ENCODE measurements around the gene CLDN6. TPM values are rescaled to one million over a fixed set of nuclear protein-coding genes. Genes with fewer than 3 reads are reported as not detected.

The CLDN6 gene
- total and polyA plus RNA-seq, 2 experiments from 2014 or later: 148 to 344 TPM

GRCh38 chr16:3038256-3038655 is 20.3 kb upstream of the CLDN6 start:
- H3K4me3 ChIP-seq: no peak overlapping the region
- H3K36me3 ChIP-seq: no peaks in the 10 kb centered on the region
- no peak for DNase-seq (ENCODE audit: low read depth in 1 of 2, low spot score in 1 of 2)
- peaks cover 85% of the 10 kb centered on the region for H3K27me3 ChIP-seq
- H3K9me3 ChIP-seq (ENCODE audit: low read depth): no peaks in the 10 kb centered on the region
- TF ChIP-seq CTCF (IDR thresholded peaks at IDR 0.05; ENCODE audit: low read depth, low read length): no peak
- H3K4me1 ChIP-seq (ENCODE audit: low read depth): no peaks in the 10 kb centered on the region
- H3K27ac ChIP-seq: no peak overlapping the region

- no peak for TF ChIP-seq CTCF (IDR thresholded peaks at IDR 0.05; ENCODE audit: low read depth, low read length)
- Histone ChIP-seq H3K27me3 (peaks cover 90% of the 10 kb centered on the region), H3K4me1 (ENCODE audit: low read depth) (no peaks in the 10 kb centered on the region), H3K9me3 (ENCODE audit: low read depth) (no peaks in the 10 kb centered on the region), H3K36me3 (no peaks in the 10 kb centered on the region), H3K27ac (no peak within 1 kb of the TSS), H3K4me3 (no peak within 1 kb of the TSS)
- no peak for DNase-seq (ENCODE audit: low read depth in 1 of 2, low spot score in 1 of 2)
Observed at GRCh38 chr16:3036726-3037315, 18.8 kb upstream of the CLDN6 start, which contains the start of gene BICDL2. Gene BICDL2, minus strand, starts transcription at chr16:3036944. Its CDS starts 1,448 bp downstream, at chr16:3035496.

- Histone ChIP-seq H3K27me3 (peaks cover 86% of the 10 kb centered on the region), H3K36me3 (no peaks in the 10 kb centered on the region), H3K4me3 (no peak overlapping the region)
Observed at GRCh38 chr16:3035972-3036725, 18.2 kb upstream of the CLDN6 start.

GRCh38 chr16:3035289-3035971 is 17.4 kb upstream of the CLDN6 start:
- no peak for DNase-seq (ENCODE audit: low read depth in 1 of 2, low spot score in 1 of 2)
- H3K27me3 ChIP-seq: peaks cover 82% of the 10 kb centered on the region
- no peak overlapping the region for H3K4me3 ChIP-seq

More at GRCh38 chr16:3035972-3036725, 18.2 kb upstream of the CLDN6 start:
- TF ChIP-seq CTCF (IDR thresholded peaks at IDR 0.05; ENCODE audit: low read depth, low read length): no peak
- Histone ChIP-seq H3K9me3 (ENCODE audit: low read depth) (no peaks in the 10 kb centered on the region), H3K4me1 (ENCODE audit: low read depth) (no peaks in the 10 kb centered on the region), H3K27ac (no peak overlapping the region)
- DNase-seq (ENCODE audit: low read depth in 1 of 2, low spot score in 1 of 2): no peak

More at GRCh38 chr16:3035289-3035971, 17.4 kb upstream of the CLDN6 start:
- no peak overlapping the region for H3K27ac ChIP-seq
- no peaks in the 10 kb centered on the region for H3K36me3 ChIP-seq
- no peaks in the 10 kb centered on the region for H3K9me3 ChIP-seq (ENCODE audit: low read depth)
- H3K4me1 ChIP-seq (ENCODE audit: low read depth): no peaks in the 10 kb centered on the region
- no peak for TF ChIP-seq CTCF (IDR thresholded peaks at IDR 0.05; ENCODE audit: low read depth, low read length)

Measured in cardiac muscle cell (in vitro differentiated cells and primary cell).